Neural progenitor cell (in vitro differentiated cells): ENCODE data around the gene MKX. TPM values are rescaled to one million over a fixed set of nuclear protein-coding genes. Genes with fewer than 3 reads are reported as not detected.

Experiments used
- DNase-seq: peaks from one replicate; pipeline ENCODE4 v3.0.0-alpha.2; 2016; ENCODE audit warnings: low spot score
- H2AFZ ChIP-seq: fragments of 200-600 bp; sonication (generic); replicated peaks from 2 replicates; pipeline ENCODE4 v1.6.1; 2016; ENCODE audit warnings: antibody characterized with exemption
- H3F3A ChIP-seq: fragments of 200-600 bp; sonication (generic); 2 replicates; pipeline ENCODE4 v1.6.1; 2016; ENCODE audit warnings: antibody characterized with exemption, low read depth
- H3K27ac ChIP-seq: fragments of 200-600 bp; sonication (generic); 2 replicates; pipeline ENCODE4 v1.5.1; 2016; ENCODE audit warnings: mild to moderate bottlenecking
- H3K27me3 ChIP-seq: fragments of 200-600 bp; sonication (generic); 2 replicates; pipeline ENCODE4 v1.6.1; 2016; ENCODE audit warnings: mild to moderate bottlenecking, moderate library complexity
- H3K36me3 ChIP-seq: fragments of 200-600 bp; sonication (generic); 2 replicates; pipeline ENCODE4 v1.5.1; 2016
- H3K4me1 ChIP-seq: fragments of 200-600 bp; sonication (generic); 2 replicates; pipeline ENCODE4 v1.6.1; 2016; ENCODE audit warnings: mixed run types
- H3K4me2 ChIP-seq: fragments of 200-600 bp; sonication (generic); 2 replicates; pipeline ENCODE4 v1.6.1; 2016
- H3K4me3 ChIP-seq: fragments of 200-600 bp; sonication (generic); 2 replicates; pipeline ENCODE4 v1.5.1; 2016
- H3K79me2 ChIP-seq: fragments of 200-600 bp; sonication (generic); 2 replicates; pipeline ENCODE4 v1.6.1; 2016; ENCODE audit warnings: low read depth
- H3K9ac ChIP-seq: fragments of 200-600 bp; sonication (generic); 2 replicates; pipeline ENCODE4 v1.6.1; 2016
- H3K9me3 ChIP-seq: fragments of 200-600 bp; sonication (generic); 2 replicates; pipeline ENCODE4 v1.5.1; 2016; ENCODE audit warnings: low read depth
- H4K20me1 ChIP-seq: fragments of 200-600 bp; sonication (generic); 2 replicates; pipeline ENCODE4 v1.6.1; 2016; ENCODE audit warnings: low read depth
- H3K27ac Mint-ChIP-seq: 3 replicates; pipeline ENCODE4 v1.8.0; 2021; ENCODE audit warnings: mixed read lengths
- H3K27me3 Mint-ChIP-seq: 2 replicates; pipeline ENCODE4 v1.8.0; 2022; ENCODE audit warnings: low read depth, mild to moderate bottlenecking, inconsistent platforms, moderate library complexity, mixed read lengths; ENCODE audit not compliant: insufficient read depth
- H3K36me3 Mint-ChIP-seq: 3 replicates; pipeline ENCODE4 v1.8.0; 2021; ENCODE audit warnings: mixed read lengths
- H3K4me1 Mint-ChIP-seq: 3 replicates; pipeline ENCODE4 v1.8.0; 2021; ENCODE audit warnings: mixed read lengths
- H3K4me3 Mint-ChIP-seq: 3 replicates; pipeline ENCODE4 v1.8.0; 2021; ENCODE audit warnings: mild to moderate bottlenecking, moderate library complexity, mixed read lengths
- H3K9me3 Mint-ChIP-seq: 3 replicates; pipeline ENCODE4 v1.8.0; 2020; ENCODE audit warnings: mixed read lengths
- EZH2 ChIP-seq: fragments of 200-600 bp; sonication (generic); IDR thresholded peaks from 2 replicates; pipeline ENCODE4 v1.6.1; 2017; ENCODE audit warnings: antibody characterized with exemption, mild to moderate bottlenecking, moderate library complexity
- EZH2phosphoT487 ChIP-seq: fragments of 200-600 bp; sonication (generic); IDR thresholded peaks from 2 replicates; pipeline ENCODE4 v1.6.1; 2017; ENCODE audit warnings: antibody characterized with exemption
- total RNA-seq: library from RNA; depleted of rRNA; stranded (reverse); fragments of >200 nt; gene quantifications from 2 replicates; pipeline ENCODE4 v1.2.3, GENCODE V29; 2015; ENCODE audit warnings: low replicate concordance
- TF ChIP-seq, protein P1 (sequence below): fragments of 200-600 bp; sonication (generic); IDR thresholded peaks from 2 replicates; pipeline ENCODE4 v1.5.1; 2017; ENCODE audit warnings: antibody characterized with exemption, mild to moderate bottlenecking

The MKX gene
- total RNA-seq, 1 donor from 2014 or later, result not detected

DNA sequence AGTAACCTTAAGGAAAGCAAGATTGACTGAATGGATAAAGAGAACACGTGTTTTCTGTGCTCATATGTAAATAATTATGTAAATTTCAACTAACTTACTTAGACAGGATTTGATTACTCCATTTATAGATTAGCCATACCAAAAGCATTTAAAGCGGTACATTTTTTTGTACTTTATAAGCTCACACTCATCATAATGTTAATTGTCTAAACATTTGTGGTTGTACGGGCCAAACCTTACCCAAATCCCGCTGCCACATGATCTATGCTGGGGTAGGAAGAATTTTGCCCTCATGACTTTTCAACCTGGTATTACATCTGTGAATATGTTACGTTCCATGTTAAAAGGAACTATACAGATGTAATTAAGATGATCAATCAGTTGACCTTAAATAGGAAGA, 29.1 kb downstream of the MKX start:
- H3K4me3 Mint-ChIP-seq, result no peak overlapping the region
- Histone ChIP-seq H3K79me2 (no peaks in the 10 kb centered on the region), H3K27me3 (no peaks in the 10 kb centered on the region), H3K4me1 (peaks cover 8% of the 10 kb centered on the region), H3K27ac (no peak overlapping the region), H3K4me2 (no peak overlapping the region), H3F3A (no peaks in the 10 kb centered on the region), H3K9ac (no peak overlapping the region), H3K9me3 (no peaks in the 10 kb centered on the region), H3K4me3 (no peak overlapping the region), H4K20me1 (no peaks in the 10 kb centered on the region), H2AFZ (no peak overlapping the region), H3K36me3 (no peaks in the 10 kb centered on the region)
- H3K27ac Mint-ChIP-seq, result no peak overlapping the region
- TF ChIP-seq, protein P1, sequence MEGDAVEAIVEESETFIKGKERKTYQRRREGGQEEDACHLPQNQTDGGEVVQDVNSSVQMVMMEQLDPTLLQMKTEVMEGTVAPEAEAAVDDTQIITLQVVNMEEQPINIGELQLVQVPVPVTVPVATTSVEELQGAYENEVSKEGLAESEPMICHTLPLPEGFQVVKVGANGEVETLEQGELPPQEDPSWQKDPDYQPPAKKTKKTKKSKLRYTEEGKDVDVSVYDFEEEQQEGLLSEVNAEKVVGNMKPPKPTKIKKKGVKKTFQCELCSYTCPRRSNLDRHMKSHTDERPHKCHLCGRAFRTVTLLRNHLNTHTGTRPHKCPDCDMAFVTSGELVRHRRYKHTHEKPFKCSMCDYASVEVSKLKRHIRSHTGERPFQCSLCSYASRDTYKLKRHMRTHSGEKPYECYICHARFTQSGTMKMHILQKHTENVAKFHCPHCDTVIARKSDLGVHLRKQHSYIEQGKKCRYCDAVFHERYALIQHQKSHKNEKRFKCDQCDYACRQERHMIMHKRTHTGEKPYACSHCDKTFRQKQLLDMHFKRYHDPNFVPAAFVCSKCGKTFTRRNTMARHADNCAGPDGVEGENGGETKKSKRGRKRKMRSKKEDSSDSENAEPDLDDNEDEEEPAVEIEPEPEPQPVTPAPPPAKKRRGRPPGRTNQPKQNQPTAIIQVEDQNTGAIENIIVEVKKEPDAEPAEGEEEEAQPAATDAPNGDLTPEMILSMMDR, result no peak
- TF ChIP-seq EZH2 (no peak), EZH2phosphoT487 (no peak)
- H3K4me1 Mint-ChIP-seq, result peaks cover 33% of the 10 kb centered on the region
- no peak for DNase-seq
- H3K36me3 Mint-ChIP-seq, result no peaks in the 10 kb centered on the region
- H3K27me3 Mint-ChIP-seq, result peaks cover 6% of the 10 kb centered on the region
- no peaks in the 10 kb centered on the region for H3K9me3 Mint-ChIP-seq

DNA sequence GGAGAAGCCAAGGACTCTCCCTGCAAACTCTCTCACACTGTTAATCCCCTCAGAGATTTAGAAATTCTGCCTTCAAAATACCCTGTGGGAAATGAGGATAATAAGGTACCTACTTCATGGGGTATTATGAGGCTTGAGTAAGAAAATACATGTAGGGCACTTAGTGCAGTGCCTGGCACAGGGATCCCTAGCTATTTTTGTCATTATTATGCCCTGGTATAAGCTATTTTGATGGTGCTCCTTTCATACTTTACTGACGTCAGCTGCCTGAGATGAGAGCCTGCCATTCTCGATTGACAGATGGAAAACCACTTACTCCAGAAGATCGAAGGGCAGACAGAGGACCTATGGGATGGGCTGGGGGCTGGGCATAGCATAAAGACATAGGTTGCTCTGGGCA, 30.1 kb downstream of the MKX start:
- Histone ChIP-seq H3K79me2 (no peaks in the 10 kb centered on the region), H4K20me1 (no peaks in the 10 kb centered on the region), H3K9ac (no peak overlapping the region), H3K4me3 (no peak overlapping the region), H3K27ac (no peak overlapping the region), H3K27me3 (no peaks in the 10 kb centered on the region), H3F3A (no peaks in the 10 kb centered on the region), H3K4me2 (no peak overlapping the region), H3K9me3 (no peaks in the 10 kb centered on the region), H3K36me3 (no peaks in the 10 kb centered on the region), H2AFZ (no peak overlapping the region), H3K4me1 (peaks cover 8% of the 10 kb centered on the region)
- Mint-ChIP-seq H3K4me1 (peaks cover 33% of the 10 kb centered on the region), H3K9me3 (no peaks in the 10 kb centered on the region), H3K27me3 (peaks cover 4% of the 10 kb centered on the region), H3K4me3 (no peak overlapping the region), H3K27ac (no peak overlapping the region), H3K36me3 (no peaks in the 10 kb centered on the region)
- TF ChIP-seq EZH2phosphoT487, result no peak
- TF ChIP-seq EZH2, result no peak
- TF ChIP-seq, protein P1, result no peak
- DNase-seq, result no peak

DNA sequence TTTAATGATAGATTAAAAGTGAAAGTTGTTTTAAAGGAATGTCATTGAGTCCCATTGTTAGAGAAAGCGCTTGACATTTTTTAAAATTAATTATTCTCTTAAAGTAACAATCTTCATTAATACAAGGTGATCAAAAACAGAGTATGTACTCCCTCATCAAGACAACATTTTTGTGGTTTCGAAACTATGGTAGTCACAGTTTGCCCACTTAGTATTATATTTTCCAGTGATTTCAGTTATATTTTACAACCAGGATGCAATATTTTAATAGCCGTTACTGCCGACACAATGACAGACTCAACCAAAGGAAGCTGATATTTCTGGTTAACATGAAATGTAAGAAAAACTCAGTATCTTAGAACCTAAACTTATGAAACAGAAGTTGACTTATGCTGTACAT, 31.3 kb downstream of the MKX start:
- Histone ChIP-seq H3K9me3 (no peaks in the 10 kb centered on the region), H3K4me3 (no peak overlapping the region), H3K9ac (no peak overlapping the region), H3F3A (no peaks in the 10 kb centered on the region), H3K27me3 (no peaks in the 10 kb centered on the region), H4K20me1 (no peaks in the 10 kb centered on the region), H3K4me2 (no peak overlapping the region), H3K79me2 (no peaks in the 10 kb centered on the region), H3K27ac (no peak overlapping the region), H3K4me1 (peaks cover 8% of the 10 kb centered on the region), H2AFZ (peak overlapping the region; percentile 51), H3K36me3 (no peaks in the 10 kb centered on the region)
- no peaks in the 10 kb centered on the region for H3K9me3 Mint-ChIP-seq
- H3K27me3 Mint-ChIP-seq, result peaks cover 2% of the 10 kb centered on the region
- H3K27ac Mint-ChIP-seq, result no peak overlapping the region
- TF ChIP-seq, protein P1, result no peak
- TF ChIP-seq EZH2, result no peak
- no peak for TF ChIP-seq EZH2phosphoT487
- H3K4me3 Mint-ChIP-seq, result no peak overlapping the region
- peaks cover 33% of the 10 kb centered on the region for H3K4me1 Mint-ChIP-seq
- DNase-seq, result no peak
- no peaks in the 10 kb centered on the region for H3K36me3 Mint-ChIP-seq
